ENCODE results near the gene TERB1. TPM values are rescaled to one million over a fixed set of nuclear protein-coding genes. Genes with fewer than 3 reads are reported as not detected.

The TERB1 gene
- total RNA-seq, 1 experiment from 2014 or later, result not detected

GRCh38 chr16:66834746-66835145 lies 33.4 kb upstream of the TERB1 start:
- Histone ChIP-seq H2AFZ (ENCODE audit: low read depth, low read length, poor library complexity, severe bottlenecking) (no peak overlapping the region), H3K36me3 (ENCODE audit: control insufficient read depth in 1 of 2, insufficient read depth in 2 of 2, low read length in 2 of 2) (no peaks in the 10 kb centered on the region), H3K79me2 (ENCODE audit: insufficient read depth, low read length) (peaks cover 10% of the 10 kb centered on the region), H3K4me3 (replicated peaks in 1 of 2; ENCODE audit: low read depth in 1 of 2, low read length in 2 of 2) (no peak overlapping the region), H3K9me3 (ENCODE audit: control insufficient read depth in 1 of 2, insufficient read depth in 1 of 2, low read depth in 1 of 2, low read length in 2 of 2) (no peaks in the 10 kb centered on the region), H3K27ac (ENCODE audit: low read depth, low read length) (no peak overlapping the region), H4K20me1 (ENCODE audit: insufficient read depth) (no peaks in the 10 kb centered on the region), H3K27me3 (ENCODE audit: insufficient read depth, low read length) (no peaks in the 10 kb centered on the region), H3K9ac (ENCODE audit: low read length) (no peak overlapping the region), H3K4me2 (ENCODE audit: low read length) (no peak overlapping the region), H3K4me1 (ENCODE audit: control insufficient read depth in 1 of 2, insufficient read depth in 2 of 2, low read length in 2 of 2) (peaks cover under 1 to 6% of the 10 kb centered on the region in 2 experiments; a peak in 3 of 4 replicates), H3K9me2 (ENCODE audit: insufficient read depth) (no peaks in the 10 kb centered on the region)
- DNase-seq (ENCODE audit: low read depth, low spot score), result no peak
- CTCF ChIA-PET, result interaction anchor here (1.3 kb wide), 1 partner anchor 34 kb away, joined by 4 read pairs; no protein-coding TSS in a partner anchor
- RAD21 ChIA-PET (ENCODE audit: low non-redundant PET in 1 of 2, low total read pairs in 2 of 2, uncharacterized antibody in 2 of 2, unreplicated experiment in 2 of 2), result no interaction called here
- intact Hi-C loops (cut with micrococcal nuclease), result no loop called here
- no peak for ATAC-seq
- TF ChIP-seq ZBTB33 (IDR thresholded peaks at IDR 0.05; ENCODE audit: extremely low read depth, insufficient replicate concordance, low read length) (no peak), ATF3 (IDR thresholded peaks at IDR 0.05) (no peak), SP1 (IDR thresholded peaks at IDR 0.05; ENCODE audit: low read depth) (no peak)
- POLR2A ChIA-PET, result no interaction called here
- no TSS peak for BruUV-seq (replicated peaks)

GRCh38 chr16:66832661-66833305 lies 31.4 kb upstream of the TERB1 start:
- no peak overlapping the region for H2AFZ ChIP-seq (ENCODE audit: low read depth, low read length, poor library complexity, severe bottlenecking)
- H3K4me2 ChIP-seq (ENCODE audit: low read length), result no peak overlapping the region
- ChIA-PET POLR2A (no interaction called here), CTCF (no interaction called here), RAD21 (ENCODE audit: low non-redundant PET in 1 of 2, low total read pairs in 2 of 2, uncharacterized antibody in 2 of 2, unreplicated experiment in 2 of 2) (no interaction called here)
- TF ChIP-seq ZBTB33 (IDR thresholded peaks at IDR 0.05; ENCODE audit: extremely low read depth, insufficient replicate concordance, low read length) (no peak), REST (IDR thresholded peaks at IDR 0.05; ENCODE audit: low read depth) (no peak), POLR2A (IDR thresholded peaks at IDR 0.05; ENCODE audit: borderline replicate concordance, extremely low read depth, insufficient read depth, insufficient read length) (no peak), CEBPB (IDR thresholded peaks at IDR 0.05; ENCODE audit: low read depth) (no peak), SRF (IDR thresholded peaks at IDR 0.05; ENCODE audit: low read depth) (no peak), FOSL1 (IDR thresholded peaks at IDR 0.05; ENCODE audit: low read depth) (no peak), EZH2 (IDR thresholded peaks at IDR 0.05) (no peak), ZFX (IDR thresholded peaks at IDR 0.05) (no peak), EZH2phosphoT487 (IDR thresholded peaks at IDR 0.05; ENCODE audit: borderline replicate concordance) (no peak), SP1 (IDR thresholded peaks at IDR 0.05; ENCODE audit: low read depth) (no peak)
- H3K4me1 ChIP-seq (ENCODE audit: control insufficient read depth in 1 of 2, insufficient read depth in 2 of 2, low read length in 2 of 2), result peaks cover 7 to 13% of the 10 kb centered on the region in 2 experiments
- no TSS peak for BruUV-seq (replicated peaks)
- no peaks in the 10 kb centered on the region for H3K9me3 ChIP-seq (ENCODE audit: control insufficient read depth in 1 of 2, insufficient read depth in 1 of 2, low read depth in 1 of 2, low read length in 2 of 2)
- no peaks in the 10 kb centered on the region for H3K9me2 ChIP-seq (ENCODE audit: insufficient read depth)
- DNase-seq (ENCODE audit: low read depth, low spot score) (no peak), ATAC-seq (no peak)
- no peak overlapping the region for H3K9ac ChIP-seq (ENCODE audit: low read length)
- no peak overlapping the region for H3K27ac ChIP-seq (ENCODE audit: low read depth, low read length)
- H3K27me3 ChIP-seq (ENCODE audit: insufficient read depth, low read length), result no peaks in the 10 kb centered on the region
- peaks cover 1 to 2% of the 10 kb centered on the region in 2 experiments; a peak in 1 of 4 replicates for H3K36me3 ChIP-seq (ENCODE audit: control insufficient read depth in 1 of 2, insufficient read depth in 2 of 2, low read length in 2 of 2)
- H4K20me1 ChIP-seq (ENCODE audit: insufficient read depth), result no peaks in the 10 kb centered on the region
- intact Hi-C loops (cut with micrococcal nuclease), result no loop called here
- H3K4me3 ChIP-seq (replicated peaks in 1 of 2; ENCODE audit: low read depth in 1 of 2, low read length in 2 of 2), result no peak overlapping the region
- peaks cover 29% of the 10 kb centered on the region for H3K79me2 ChIP-seq (ENCODE audit: insufficient read depth, low read length)
